Measurements from ENCODE around the gene DNAI1.

DNA sequence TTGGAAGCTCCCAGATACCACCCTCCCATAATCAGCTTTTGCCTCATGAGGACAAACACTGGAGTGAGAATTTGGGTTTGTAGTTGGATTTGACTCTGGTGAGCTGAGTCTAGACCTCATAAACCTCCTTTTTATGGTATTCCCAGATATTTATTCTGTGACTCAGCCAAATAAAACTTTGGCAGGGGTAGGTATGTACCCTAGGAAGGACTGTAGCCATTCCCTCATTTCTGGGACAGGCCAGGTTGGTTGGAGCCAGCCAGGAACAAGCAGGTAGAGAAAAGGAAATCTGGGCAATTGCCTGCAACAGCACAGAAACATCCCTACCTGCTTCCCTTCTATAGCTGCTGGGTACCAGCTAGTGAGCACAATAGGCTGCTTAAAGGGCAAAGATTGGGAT lies 44.8 kb downstream of the DNAI1 start:
- TF ChIP-seq CTCF (IDR thresholded peaks at IDR 0.05) (no peak), ZFX (IDR thresholded peaks at IDR 0.05; ENCODE audit: borderline replicate concordance) (no peak)

Data from 22Rv1 (cell line).